KMS-11 (cell line): ENCODE measurements around the gene ADGRD1.

Experiments
- H2AFZ ChIP-seq: fragments of 200-600 bp; sonication (generic); 2 replicates; pipeline ENCODE4 v1.6.1; 2016; ENCODE audit warnings: antibody characterized with exemption, mixed run types, low read depth
- H3K27ac ChIP-seq: fragments of 200-600 bp; sonication (generic); 2 replicates; pipeline ENCODE4 v1.6.1; 2016; ENCODE audit warnings: mild to moderate bottlenecking, mixed run types
- H3K27me3 ChIP-seq: fragments of 200-600 bp; sonication (generic); 2 replicates; pipeline ENCODE4 v1.6.1; 2017; ENCODE audit warnings: mild to moderate bottlenecking, low read depth, mixed run types, moderate library complexity; ENCODE audit not compliant: insufficient read depth
- H3K36me3 ChIP-seq: fragments of 200-600 bp; sonication (generic); 2 replicates; pipeline ENCODE4 v1.6.1; 2017; ENCODE audit warnings: mild to moderate bottlenecking, mixed run types; ENCODE audit not compliant: insufficient read depth
- H3K4me1 ChIP-seq: fragments of 200-600 bp; sonication (generic); 2 replicates; pipeline ENCODE4 v1.6.1; 2016; ENCODE audit warnings: mild to moderate bottlenecking, low read depth, mixed run types; ENCODE audit not compliant: poor library complexity, severe bottlenecking
- H3K4me2 ChIP-seq: fragments of 200-600 bp; sonication (generic); 2 replicates; pipeline ENCODE4 v1.7.0; 2016; ENCODE audit warnings: mild to moderate bottlenecking, mixed run types
- H3K4me3 ChIP-seq: fragments of 200-600 bp; sonication (generic); IDR thresholded peaks from 2 replicates; pipeline ENCODE4 v1.6.1; 2017; ENCODE audit warnings: low read depth, low read length, mixed read lengths; ENCODE audit not compliant: insufficient read depth
- H3K79me2 ChIP-seq: fragments of 200-600 bp; sonication (generic); 2 replicates; pipeline ENCODE4 v1.6.1; 2016; ENCODE audit warnings: low read depth, mixed run types; ENCODE audit not compliant: insufficient read depth
- H3K9ac ChIP-seq: fragments of 200-600 bp; sonication (generic); 2 replicates; pipeline ENCODE4 v1.6.1; 2016; ENCODE audit warnings: mild to moderate bottlenecking, mixed run types
- H4K20me1 ChIP-seq: fragments of 200-600 bp; sonication (generic); 2 replicates; pipeline ENCODE4 v1.6.1; 2016; ENCODE audit warnings: mild to moderate bottlenecking, mixed run types; ENCODE audit not compliant: insufficient read depth
- TF ChIP-seq, protein P1 (sequence below): fragments of 200-600 bp; sonication (generic); conservative IDR thresholded peaks from 2 replicates; pipeline ENCODE4 v1.6.1; 2017; ENCODE audit warnings: low read depth, mild to moderate bottlenecking, antibody characterized with exemption, low read length, moderate library complexity, mixed read lengths

The ADGRD1 gene

GRCh38 chr12:131102991-131103668, 149.4 kb downstream of the ADGRD1 start:
- H3K9ac ChIP-seq, result no peak overlapping the region
- no peaks in the 10 kb centered on the region for H3K27me3 ChIP-seq

DNA sequence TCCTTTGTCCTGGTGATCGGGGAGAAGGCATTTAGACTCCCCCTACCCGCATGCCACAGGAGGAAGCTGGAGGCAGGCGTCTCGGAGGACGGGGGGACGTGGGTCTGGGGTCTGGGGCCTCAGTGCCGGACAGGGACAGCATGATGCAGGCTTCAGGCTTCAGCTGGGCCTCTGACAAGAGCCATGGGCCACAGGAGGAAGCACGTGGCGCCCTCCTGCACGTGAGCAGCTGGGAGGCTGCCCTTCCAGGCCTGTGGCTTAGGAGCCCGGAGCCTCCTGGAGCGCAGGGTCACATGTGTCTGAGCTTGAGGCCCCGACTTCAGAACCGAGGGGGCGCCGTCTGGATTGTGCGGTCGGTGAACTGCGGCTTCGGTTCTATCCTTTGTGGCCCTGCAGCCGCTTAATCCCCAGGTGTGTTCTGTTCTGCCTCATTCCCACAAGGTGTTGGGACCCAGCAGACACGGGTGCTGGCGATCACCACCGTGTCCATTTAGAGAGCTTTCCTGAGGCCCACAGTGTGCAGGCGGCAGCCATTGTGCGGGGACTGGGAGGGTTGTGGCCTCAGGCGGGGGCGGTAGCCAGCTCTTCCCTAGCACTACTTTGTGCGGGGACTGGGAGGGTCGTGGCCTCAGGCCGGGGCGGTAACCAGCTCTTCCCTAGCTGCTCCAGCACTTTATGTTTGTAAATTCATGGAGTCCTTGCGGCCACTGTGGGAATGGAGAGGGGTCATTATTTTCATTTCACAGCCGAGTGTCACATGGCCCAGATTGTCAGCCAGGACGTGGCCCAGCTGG, 150.2 kb downstream of the ADGRD1 start:
- Histone ChIP-seq H3K4me2 (no peak overlapping the region), H3K4me3 (no peak overlapping the region), H3K36me3 (no peaks in the 10 kb centered on the region), H3K79me2 (no peaks in the 10 kb centered on the region), H3K9ac (no peak overlapping the region), H4K20me1 (no peaks in the 10 kb centered on the region), H3K27ac (no peak overlapping the region), H3K27me3 (no peaks in the 10 kb centered on the region), H3K4me1 (no peaks in the 10 kb centered on the region), H2AFZ (no peak overlapping the region)
- TF ChIP-seq, protein P1, sequence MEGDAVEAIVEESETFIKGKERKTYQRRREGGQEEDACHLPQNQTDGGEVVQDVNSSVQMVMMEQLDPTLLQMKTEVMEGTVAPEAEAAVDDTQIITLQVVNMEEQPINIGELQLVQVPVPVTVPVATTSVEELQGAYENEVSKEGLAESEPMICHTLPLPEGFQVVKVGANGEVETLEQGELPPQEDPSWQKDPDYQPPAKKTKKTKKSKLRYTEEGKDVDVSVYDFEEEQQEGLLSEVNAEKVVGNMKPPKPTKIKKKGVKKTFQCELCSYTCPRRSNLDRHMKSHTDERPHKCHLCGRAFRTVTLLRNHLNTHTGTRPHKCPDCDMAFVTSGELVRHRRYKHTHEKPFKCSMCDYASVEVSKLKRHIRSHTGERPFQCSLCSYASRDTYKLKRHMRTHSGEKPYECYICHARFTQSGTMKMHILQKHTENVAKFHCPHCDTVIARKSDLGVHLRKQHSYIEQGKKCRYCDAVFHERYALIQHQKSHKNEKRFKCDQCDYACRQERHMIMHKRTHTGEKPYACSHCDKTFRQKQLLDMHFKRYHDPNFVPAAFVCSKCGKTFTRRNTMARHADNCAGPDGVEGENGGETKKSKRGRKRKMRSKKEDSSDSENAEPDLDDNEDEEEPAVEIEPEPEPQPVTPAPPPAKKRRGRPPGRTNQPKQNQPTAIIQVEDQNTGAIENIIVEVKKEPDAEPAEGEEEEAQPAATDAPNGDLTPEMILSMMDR, result no peak

More at GRCh38 chr12:131102991-131103668, 149.4 kb downstream of the ADGRD1 start:
- Histone ChIP-seq H3K4me1 (no peaks in the 10 kb centered on the region), H3K4me3 (no peak overlapping the region), H3K79me2 (no peaks in the 10 kb centered on the region), H3K27ac (no peak overlapping the region), H4K20me1 (no peaks in the 10 kb centered on the region), H2AFZ (no peak overlapping the region), H3K36me3 (no peaks in the 10 kb centered on the region), H3K4me2 (no peak overlapping the region)
- TF ChIP-seq, protein P1, result no peak

GRCh38 chr12:131104463-131105350, 151.0 kb downstream of the ADGRD1 start:
- Histone ChIP-seq H3K27me3 (no peaks in the 10 kb centered on the region), H4K20me1 (no peaks in the 10 kb centered on the region), H3K36me3 (no peaks in the 10 kb centered on the region), H3K79me2 (no peaks in the 10 kb centered on the region), H3K4me2 (no peak overlapping the region), H3K4me1 (no peaks in the 10 kb centered on the region), H3K4me3 (no peak overlapping the region), H3K9ac (no peak overlapping the region), H3K27ac (no peak overlapping the region), H2AFZ (no peak overlapping the region)
- TF ChIP-seq, protein P1, result 0 out of 2 replicates have a peak, but pooled peaks have one; percentile 26

GRCh38 chr12:131105351-131105735, 151.6 kb downstream of the ADGRD1 start:
- no peaks in the 10 kb centered on the region for H3K79me2 ChIP-seq
- H3K27me3 ChIP-seq, result no peaks in the 10 kb centered on the region
- no peak overlapping the region for H2AFZ ChIP-seq
- H3K36me3 ChIP-seq, result no peaks in the 10 kb centered on the region
- no peak overlapping the region for H3K4me3 ChIP-seq
- H3K4me1 ChIP-seq, result no peaks in the 10 kb centered on the region
- no peaks in the 10 kb centered on the region for H4K20me1 ChIP-seq
- TF ChIP-seq, protein P1, result no peak
- H3K27ac ChIP-seq, result no peak overlapping the region
- H3K9ac ChIP-seq, result no peak overlapping the region
- no peak overlapping the region for H3K4me2 ChIP-seq
